HG03280 (cell line): ENCODE results near the gene CD52.
"Not testable (repeated sequence)": the region's sequence is repeated elsewhere in the genome, so short reads cannot be mapped to it uniquely, and the experiment has no call there.

Source experiments
- ATAC-seq: cut with Tn5 transposase; IDR thresholded peaks from one replicate; pipeline ENCODE4 v1.9.1; 2021; ENCODE audit warnings: mild to moderate bottlenecking, moderate library complexity; ENCODE audit not compliant: unreplicated experiment

CD52 gene

DNA sequence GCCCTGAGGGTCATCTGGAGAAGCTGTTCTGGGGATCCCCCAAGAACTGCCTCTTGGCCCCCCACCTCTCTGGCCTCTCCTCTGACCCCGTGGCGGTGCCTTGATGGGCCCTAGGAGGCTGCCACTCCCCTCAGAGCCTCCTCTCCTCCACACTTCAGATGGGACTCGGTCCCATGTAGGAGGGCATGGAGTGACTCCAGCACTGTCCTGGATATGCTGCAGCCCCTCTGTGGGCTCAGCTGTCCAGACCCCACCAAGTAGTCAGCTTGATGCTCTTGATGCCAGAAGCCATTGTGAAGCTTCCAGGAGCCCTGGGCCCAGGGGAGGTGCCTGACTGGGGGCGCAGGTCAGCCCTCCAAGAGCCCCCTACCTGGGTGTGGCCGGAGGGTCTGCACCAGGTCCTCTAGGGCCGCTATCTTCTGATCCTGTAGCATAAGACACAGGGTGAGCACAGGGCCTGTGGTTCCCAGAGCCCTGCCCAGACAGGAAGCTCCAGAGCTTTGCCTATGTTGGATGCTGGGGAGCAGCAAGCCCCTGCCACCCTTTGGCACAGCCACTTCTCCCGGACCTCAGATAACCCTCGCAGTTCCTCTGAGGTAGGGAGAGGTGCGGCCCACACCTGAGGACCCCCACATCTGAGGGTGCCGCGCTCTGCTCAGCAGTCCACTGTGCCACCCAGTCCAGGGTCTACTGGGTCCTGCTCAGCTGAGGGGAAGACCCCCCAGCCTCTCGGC lies 20.5 kb upstream of the CD52 start:
- no peak for ATAC-seq

DNA sequence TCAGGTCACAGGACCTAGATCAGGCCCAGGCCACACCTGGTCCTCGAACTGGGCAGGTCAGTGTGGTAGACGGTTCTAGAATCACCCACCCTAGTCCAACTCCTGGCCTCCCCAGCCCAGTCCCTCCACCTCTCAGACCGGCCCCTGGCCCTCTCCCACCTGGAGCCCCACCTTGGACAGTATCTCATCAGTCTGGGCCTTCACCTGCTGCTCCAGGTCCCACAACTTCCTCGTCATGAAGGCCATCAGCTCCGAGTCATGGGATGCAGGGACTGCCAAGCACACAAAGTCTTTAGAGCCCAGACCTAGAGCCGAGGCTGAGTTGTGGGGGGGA lies 20.0 kb upstream of the CD52 start:
- ATAC-seq, result no peak

DNA sequence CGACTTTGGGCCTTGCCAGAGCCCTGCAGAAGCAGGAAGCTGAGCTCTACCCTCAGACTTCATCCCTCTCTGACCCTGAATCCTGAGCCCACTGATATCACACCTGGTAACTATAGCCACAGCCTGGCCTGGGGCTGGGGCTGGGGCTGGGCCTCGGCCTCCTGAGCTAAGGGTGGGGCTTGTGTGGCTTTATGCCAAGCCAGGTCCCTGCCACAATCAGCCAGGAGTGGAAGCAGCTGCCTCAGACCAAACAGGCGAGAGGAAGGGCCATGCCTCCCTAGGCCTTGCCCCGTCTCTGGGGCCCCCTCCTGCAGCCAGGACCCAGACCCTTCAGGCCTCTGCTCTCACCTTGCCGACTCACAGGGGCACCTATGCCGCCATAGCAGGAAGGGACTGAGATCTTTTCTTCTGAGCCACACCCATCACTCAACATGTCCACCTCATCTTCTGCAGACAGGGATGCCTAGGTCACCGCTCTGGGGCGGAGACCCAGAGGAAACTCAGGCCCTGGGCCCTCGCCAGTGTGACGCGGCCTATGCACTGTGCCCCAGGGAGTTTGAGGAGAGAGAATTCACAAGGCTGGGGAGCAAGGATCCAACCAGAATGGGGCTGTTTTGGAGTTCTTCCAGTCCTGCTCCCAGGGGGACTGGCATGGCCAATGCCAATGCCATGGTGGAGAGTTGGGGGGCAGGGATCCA lies 17.0 kb upstream of the CD52 start:
- no peak for ATAC-seq

DNA sequence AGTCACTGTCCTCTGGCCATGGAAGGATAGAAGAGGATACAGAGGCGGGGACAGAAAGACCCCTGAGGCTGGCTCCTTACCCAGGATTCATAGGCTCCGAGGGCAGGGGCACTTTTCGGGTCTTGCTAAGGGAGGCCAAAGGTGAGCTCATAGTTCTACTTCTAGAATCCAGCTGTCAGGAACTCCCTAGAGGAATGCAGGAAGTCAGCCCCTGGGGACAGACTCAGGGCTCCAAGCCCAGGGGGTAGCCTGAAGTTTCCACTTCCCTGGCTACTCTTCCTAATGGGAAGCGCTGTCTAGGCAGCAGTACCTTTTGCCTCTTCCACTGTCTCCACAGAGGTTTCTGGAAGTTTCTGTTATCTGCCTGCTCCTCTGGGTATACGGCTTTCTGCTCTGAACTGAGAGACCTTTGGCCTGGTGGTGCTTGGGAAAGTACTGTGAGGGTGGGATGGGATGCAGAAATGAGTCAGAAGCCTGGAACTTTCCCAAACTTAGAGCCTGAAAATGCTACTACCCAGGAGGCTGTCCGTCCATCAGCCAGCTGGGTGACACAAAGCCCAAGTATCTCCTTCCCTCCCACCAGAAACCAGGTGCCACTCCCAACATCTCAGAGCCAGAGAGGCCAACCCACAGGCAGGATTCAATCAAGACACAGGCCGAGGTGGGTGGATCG lies 14.9 kb upstream of the CD52 start:
- ATAC-seq, result no peak

DNA sequence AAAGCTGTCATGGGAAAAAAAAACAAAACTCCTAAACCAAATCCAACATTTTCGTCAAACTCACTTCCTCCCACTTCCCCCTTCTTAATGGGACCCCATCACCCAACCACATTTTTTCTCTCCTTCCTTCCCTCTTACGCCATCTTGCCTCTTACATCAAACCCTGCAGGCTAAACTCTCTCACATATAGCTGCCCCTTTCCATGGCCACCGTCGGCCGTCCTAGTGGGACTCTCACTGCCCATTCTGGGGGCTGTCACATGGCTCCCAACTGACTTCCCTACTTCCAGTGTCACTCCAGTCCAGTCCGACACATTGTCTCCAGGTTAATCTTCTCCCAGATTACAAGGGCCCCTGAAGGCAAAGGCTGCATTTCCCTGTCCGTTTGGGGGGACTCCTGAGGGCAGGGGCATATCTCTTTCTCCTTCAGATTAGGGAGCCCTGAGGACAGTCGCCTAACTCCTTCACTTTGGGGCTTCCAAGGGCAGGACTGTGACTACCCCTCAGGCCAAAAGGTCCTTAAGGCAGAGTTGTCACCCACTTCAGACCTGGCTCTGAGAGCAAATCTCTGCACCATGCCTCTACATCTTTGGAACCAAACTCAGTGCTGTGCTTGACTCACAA lies 12.0 kb upstream of the CD52 start:
- peak; percentile 7 for ATAC-seq

DNA sequence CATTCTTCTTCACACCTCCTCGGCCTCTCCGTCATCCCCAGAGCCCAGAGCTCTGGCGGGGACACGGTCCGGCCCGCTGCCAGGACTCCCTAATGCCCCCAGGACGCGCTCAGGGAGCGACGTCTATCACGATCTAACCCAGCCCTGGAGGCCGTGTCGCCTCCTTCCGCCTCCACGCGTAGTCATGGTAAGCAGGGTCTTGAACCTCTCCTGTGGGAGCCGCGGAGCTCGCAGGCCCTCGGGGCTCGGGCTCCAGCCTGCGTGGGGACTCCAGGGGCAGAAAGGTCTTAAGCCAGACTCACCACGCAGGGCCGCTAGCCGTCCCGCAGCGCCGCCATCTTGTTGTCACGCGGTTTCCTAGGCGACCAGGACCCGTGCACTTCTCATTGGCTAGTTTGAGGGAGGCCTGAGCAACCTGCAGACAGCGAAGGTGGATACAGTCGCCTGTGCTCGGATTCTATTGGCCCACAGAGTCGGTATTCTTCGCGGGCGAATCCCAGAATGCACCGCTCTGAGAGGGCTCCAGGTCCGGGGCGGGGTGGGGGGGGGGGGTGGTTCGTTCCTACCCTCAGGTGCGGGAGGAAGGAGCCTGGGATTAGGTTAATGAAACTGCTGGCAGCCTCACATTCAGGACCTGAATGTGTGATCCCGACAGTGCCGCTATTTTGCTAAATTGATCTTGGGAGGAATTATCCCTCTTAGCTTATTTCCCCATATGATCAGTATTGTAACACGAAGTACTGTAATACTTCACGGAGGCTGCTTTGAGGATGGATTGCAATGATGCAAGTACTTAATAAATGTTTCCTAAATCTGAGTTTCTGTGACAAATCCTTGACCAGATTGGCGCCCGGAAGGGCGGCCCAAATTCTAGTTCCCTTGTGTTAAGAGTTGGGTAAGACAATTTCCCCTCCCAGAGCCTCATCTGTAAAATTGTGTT lies 11.2 kb upstream of the CD52 start, which contains the start of gene UBXN11:
TSS of gene UBXN11 (minus strand) at position 347 of the 940 bp plus-strand sequence. CDS start 3,753 bp downstream, outside the sequence.
- ATAC-seq, result peak; percentile 97

DNA sequence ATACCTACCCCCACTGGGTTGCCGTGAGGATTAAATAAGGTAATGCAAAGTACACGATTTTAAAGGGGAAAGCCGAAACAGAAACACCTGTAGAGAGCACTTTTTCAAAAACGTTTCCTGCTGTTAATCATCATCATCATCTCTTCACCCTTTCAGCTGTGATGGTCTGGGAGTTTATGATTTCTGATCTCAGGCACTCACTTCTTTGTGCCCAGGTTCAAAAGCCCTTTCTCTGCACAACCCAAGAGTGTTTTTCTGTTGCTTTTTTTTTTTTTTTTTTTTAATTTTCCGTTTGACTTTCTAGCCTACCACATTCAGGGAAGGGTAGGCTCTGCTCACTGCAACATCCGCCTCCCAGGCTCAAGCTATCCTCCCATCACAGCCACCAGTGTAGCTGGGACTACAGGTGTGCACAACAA lies 10.4 kb upstream of the CD52 start:
- ATAC-seq, result no peak

DNA sequence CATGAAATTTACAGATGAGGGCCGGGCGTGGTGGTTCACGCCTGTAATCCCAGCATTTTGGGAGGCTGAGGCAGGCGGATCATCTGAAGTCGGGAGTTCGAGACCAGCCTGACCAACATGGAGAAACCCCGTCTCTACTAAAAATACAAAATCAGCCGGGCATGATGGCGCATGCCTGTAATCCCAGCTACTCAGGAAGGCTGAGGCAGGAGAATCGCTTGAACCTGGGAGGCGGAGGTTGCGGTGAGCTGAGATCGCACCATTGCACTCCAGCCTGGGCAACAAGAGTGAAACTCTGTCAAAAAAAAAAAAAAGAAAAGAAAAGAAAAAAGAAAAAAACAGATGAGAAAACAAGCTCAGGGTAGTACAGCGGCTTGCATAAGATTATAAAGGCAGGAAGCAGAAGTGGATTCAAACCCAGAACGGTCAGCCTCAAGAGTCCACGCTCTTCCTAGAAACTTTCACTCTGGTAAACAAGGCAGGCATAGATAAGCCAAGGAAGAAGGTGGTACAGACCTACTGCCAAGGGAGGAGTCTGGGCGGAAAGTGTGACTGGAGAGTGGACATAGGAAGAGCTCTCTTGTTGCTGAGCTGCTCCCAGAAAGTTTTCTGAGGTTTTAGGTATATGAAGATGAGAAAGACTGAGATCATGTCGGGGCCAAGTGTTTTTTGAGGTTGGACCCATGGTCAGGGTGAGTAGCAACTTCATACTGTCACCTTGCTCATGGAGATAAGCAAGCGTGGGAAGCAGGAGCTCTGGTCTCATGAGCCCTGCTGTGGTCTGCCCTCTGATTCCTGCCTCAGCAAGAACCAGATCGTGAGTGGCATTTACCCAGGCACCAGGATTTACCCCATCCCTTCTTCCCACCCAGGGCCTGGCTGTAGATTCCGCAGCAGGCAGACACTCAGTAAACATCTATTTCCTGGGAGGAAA lies 9.5 kb upstream of the CD52 start:
- not testable (repeated sequence) for ATAC-seq

DNA sequence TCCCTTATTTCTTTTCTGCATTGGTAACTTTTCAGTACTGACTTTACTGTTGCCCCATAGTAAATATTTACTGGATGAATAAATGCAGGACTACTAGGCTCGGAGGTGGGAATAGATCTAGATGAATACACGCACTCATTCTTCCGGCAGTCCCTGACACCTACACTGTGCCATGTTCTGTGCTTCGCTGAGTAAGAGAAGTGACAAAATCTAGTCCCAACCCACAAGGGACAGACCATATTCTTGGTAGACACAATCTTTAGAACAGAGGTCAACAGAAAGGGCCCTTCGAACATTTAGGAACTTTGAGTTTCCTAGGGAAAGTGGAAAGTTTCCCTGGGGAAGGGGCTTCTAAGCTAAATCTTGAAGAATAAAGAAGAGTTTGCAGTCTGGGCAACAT lies 3.3 kb upstream of the CD52 start:
- ATAC-seq, result no peak

DNA sequence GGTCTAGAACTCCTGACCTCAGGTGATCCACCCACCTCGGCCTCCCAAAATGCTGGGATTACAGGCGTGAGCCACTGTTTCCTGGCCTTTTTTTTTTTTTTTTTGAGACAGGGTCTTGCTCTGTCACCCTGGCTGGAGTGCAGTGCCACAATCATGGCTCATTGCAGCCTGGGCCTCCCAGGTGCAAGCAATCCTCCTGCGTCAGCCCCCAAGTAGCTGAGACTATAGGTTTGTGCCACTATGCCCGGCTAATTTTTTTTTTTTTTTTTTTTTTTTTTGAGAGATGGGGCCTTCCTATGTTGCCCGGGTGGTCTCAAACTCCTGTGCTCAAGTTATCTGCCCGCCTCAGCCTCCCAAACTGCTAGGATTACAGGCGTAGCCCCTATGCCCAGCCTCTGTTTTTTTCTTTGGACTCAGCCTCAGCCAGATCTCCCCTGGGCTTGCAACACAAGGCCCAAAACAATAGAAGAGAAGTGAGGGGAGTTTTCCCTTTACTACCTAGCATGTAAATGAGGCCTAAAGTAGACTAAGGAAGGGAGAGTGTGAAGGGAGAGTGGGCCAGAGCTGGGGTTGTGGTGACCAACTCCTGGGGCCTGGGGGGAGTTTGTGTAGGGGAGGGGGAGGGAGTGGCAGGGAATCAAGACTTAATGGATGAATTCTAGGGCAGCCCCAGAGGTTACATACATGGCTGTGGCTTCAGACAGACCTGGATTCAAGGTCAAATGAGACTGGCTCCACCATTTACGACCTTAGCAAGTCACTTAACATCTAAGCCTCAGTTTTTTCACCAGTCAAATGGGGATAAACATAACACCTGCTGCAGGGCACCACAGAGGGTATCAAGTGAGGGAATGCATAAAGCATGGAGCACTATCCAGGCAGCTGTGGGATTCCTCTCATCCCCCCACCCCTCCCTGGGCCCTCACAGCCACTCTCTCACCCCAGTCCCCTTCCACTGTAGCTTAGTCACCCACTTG lies 1.6 kb upstream of the CD52 start:
- no peak for ATAC-seq

DNA sequence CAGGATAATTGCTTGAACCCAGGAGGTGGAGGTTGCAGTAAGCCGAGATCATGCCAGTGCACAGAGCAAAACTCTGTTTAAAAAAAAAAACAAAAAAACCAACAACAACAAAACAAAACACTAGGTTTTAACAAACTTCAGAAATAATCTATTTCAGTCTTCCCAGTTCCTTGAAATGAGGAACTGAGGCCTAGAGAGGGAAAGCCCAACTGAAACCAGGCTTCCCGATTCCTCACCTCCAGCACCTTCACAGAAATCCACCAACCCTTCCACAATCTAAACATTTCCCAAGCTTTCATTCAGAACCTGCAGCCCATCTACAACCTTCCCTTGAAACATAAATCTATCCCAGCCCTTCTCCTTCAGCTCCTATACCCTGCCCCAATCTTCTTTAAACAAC lies 612 bp upstream of the CD52 start:
- no peak for ATAC-seq

DNA sequence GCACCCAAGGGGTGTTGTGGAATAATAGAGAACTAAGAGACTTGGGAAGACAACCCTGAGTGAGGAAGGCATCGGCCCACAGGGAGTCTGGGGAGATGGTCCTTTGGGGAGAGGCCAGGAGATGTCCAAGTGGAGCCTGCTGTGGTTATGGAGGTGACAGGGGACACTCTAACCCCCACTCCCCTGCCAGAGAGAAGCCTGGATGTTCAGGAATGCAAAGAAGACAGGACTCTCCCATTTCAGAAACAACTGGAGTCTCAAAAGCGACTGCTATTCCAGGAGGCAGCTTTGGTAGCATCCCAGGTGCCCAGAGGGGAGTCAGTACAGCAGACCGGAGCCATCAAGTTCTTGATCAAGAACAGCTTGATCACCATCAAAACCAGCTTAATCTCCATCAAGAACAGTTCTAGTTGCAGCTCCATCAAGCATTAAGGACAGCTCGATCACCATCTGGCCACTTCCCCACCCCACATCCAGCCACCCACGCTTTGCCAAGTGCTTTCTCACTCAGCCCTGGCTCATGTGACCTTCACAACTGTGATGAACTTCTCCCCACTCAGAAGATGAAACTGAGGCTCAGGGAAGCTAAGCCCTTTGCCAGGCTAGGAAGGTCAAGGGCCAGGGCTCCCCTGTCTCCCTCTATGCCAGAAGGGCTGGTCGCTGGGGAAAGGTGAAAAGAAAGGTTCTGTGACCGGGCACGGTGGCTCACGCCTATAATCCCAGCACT lies 743 bp downstream of the CD52 start:
- ATAC-seq, result no peak

DNA sequence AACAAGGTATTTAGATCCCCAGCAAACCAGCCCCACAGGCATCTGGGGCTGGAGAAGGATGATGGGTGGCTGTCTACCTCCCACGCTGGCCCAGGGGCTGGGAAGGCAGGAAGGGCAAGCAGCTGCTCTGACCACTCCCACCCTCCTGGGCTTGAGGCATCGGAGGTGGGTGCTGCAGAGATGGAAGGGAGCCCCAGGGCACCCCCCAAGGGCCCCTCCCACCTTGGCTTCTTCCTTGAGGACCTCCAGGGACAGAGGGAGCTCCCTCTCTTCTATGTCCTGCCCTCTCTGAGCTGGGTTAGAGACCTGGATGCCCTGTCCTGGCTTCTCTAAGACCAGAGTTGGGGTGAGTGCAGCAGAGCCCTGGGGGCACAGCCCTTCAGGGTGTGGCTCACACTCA lies 3.1 kb downstream of the CD52 start:
- ATAC-seq, result no peak

DNA sequence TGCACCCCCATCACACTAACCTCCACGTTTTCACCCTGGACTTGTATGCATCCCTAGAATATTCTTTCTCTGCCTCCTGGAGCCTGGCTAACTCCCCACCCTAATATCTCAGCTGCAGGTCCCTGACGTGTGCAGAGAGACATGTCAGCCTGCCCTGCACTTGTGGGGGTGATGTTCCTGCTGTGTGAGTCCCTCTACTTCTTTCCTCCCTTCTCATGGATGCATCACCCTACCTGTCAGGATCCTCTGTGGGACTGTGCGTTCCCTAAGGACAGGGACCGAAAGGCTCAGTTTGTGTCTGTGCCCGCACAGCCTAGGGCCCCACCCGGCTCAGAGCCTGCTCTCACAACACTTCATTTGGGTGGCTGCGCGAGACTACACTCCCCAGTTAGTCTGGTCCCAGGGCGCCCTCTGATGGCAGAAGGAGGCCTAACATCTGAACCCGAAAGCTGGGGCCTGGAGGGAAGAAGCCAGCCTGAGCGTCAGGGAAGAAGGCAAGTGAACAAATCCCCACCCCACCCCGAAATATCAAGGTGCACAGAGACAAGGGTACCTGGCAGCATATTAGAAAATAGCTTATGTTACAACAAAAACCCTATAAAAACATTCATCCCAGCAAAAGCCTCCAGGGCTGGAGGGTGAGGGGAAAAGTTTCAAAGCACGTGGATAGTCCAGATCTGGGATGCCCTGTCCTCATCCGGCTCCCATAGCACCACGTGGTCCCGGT lies 3.7 kb downstream of the CD52 start:
- ATAC-seq, result peak; percentile 34

DNA sequence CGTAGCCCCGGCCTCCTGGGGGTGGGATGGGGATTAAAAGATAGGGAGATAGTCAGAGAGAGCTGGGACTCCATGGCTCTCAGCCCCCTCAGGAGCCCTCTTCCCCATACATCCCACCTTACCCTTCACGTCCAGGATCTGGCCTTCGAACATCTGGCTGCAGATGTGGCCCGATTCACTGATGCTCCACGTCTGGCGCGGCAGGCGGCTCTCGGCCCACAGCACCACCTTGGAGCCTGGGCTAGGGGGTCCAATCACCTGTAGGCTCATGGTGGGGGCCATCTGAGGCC lies 4.2 kb downstream of the CD52 start:
- no peak for ATAC-seq

DNA sequence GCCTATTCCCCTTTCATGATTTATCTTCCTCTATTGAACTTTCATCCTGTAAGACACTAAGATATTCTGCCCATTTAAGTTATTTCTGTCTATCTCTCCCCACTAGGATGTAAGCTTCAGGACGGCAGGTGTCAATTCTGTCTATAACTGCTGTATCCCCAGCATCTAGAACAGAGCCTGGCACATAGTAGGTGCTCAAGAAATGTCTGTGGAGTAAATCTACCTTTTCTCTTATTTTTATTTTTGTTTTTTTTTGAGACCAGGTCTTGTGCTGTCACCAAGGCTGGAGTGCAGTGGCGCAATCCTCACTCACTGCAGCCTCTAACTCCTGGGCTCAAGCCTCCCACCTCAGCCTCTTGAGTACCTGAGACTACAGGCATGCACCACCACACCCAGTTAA lies 5.6 kb downstream of the CD52 start:
- ATAC-seq, result no peak

DNA sequence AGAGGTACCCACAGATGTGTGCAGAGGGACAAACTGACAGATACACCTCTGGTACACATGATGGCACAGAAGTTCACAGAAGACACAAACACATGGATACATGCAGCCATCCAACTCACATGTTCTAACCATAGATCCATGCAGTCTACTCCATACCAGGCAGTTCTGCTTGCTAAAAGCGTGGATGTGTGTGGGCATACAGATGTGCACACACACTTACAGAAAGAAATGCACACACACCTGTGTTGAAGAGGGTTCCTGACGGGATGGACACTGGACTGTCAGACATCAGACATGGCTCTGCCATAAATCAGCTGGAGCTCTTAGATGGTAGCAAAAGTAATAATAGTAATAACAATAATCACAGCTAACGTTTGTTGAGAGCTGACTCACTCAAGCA lies 6.8 kb downstream of the CD52 start:
- ATAC-seq, result no peak
